GM12801 (cell line): ENCODE results near the gene MTMR10.

Experiments
- CTCF ChIP-seq: IDR thresholded peaks from one replicate; pipeline ENCODE4 v1.5.1; 2011; ENCODE audit warnings: control low read depth; ENCODE audit not compliant: insufficient read length; ENCODE audit errors: extremely low read depth

Gene MTMR10

DNA sequence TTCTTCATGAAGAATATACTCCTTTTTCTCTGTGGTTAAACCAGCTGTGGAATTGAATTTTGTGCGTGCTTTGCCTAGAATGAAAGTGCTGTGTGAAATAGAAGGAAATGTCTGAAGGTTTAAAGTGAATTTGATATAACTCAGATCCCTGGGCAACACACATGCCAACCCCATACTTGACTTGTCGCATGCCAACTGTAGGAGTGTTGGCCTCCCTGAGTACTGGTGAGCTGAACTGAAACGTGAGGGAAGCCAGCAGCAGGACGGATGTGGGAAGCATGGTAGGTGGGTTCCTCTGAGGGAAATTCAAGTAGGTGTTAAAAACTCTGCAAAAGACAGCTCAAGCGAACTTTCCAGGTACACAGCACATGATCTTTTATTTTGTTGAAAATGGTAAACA, 73.1 kb downstream of the MTMR10 start:
- no peak for TF ChIP-seq CTCF

GRCh38 chr15:30917675-30918074, 73.8 kb downstream of the MTMR10 start:
- no peak for TF ChIP-seq CTCF

DNA sequence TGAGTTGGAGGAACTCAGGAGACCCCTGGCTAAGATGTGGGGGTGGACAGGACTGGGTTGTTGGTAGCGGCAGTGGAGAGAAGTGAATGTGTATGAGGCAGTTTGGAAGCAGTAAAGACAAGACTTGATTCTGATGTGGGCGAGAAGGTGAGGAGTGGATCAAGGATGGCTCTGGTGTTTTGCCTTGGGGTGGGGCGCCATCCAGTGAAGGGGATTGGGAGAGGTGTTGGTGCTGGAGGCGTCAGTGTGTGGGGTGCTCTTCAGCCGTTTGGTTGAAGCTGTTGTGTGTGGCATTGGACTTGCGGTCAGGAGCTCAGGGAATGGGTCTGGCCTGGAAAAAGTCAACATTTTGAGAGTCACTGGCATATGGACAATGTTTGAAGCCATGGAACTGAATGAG, 74.4 kb downstream of the MTMR10 start:
- no peak for TF ChIP-seq CTCF

DNA sequence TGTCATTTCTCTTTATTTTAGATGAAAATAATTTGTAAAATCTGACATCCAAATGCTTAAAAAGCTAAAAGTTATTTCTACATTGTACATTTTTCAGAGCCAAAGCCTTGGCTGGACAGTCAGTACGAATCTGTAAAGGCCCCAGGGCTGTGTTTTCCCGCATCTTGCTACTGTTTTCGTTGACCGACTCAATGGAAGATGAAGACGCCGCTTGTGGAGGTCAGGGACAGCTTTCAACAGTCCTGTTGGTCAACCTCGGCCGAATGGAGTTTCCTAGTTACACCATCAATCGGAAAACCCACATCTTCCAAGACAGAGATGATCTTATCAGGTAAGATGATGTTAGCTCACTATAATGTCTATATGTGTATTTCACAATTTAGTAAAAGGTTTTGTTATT, 77.7 kb downstream of the MTMR10 start:
- no peak for TF ChIP-seq CTCF

DNA sequence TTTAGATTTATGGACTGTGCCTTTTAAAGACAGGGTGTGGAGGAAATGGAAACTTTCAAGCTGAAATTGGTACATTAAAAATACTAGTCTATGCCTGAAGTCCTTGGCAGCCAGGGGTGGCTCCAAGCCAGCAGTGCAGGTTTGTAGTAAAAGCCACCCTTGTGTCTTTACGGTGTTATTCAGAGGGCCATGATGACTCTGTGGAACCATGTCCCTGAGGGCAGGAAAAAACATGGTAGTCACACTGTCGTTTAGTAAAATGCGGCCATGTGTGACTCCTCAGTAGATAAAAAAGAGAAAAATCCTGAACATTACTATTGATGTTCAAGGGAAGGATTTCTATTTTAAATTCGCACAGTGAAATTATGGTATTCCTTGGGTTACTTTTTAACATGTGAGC, 85.1 kb downstream of the MTMR10 start:
- TF ChIP-seq CTCF, result no peak

- no peak for TF ChIP-seq CTCF
These were observed 85.6 kb downstream of the MTMR10 start for GRCh38 chr15:30905821-30906220.

- TF ChIP-seq CTCF, result no peak
These were observed 86.6 kb downstream of the MTMR10 start for GRCh38 chr15:30904812-30905211.
